D341Med (cell line): Measurements from ENCODE around the gene MPP2.
"Not testable (repeated sequence)": the region's sequence is repeated elsewhere in the genome, so short reads cannot be mapped to it uniquely, and the experiment has no call there.

Experiments
- DNase-seq: peaks from one replicate; pipeline ENCODE4 v3.0.0; 2012; ENCODE audit warnings: low spot score

MPP2 gene

DNA sequence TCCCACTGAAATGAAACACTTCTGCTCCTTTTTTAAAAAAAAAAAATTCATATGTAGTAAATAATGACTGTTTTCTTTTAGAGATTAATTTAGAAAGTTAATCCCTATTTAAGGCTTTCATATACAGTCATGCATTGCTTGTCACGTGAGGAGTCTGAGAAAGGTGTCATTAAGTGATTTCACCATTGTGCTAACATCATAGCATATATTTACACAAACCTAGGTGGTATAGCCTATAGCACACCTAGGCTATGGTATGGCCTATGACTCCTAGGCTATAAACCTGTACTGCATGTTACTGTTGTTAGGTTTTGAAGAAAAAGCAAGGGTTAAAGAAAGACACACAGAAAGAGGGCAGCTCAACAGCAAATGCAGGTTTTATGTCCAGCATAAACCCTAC is 21.3 kb upstream of the MPP2 start:
- DNase-seq, result no peak

GRCh38 chr17:43927929-43928328 is 20.6 kb upstream of the MPP2 start:
- not testable (repeated sequence) for DNase-seq

DNA sequence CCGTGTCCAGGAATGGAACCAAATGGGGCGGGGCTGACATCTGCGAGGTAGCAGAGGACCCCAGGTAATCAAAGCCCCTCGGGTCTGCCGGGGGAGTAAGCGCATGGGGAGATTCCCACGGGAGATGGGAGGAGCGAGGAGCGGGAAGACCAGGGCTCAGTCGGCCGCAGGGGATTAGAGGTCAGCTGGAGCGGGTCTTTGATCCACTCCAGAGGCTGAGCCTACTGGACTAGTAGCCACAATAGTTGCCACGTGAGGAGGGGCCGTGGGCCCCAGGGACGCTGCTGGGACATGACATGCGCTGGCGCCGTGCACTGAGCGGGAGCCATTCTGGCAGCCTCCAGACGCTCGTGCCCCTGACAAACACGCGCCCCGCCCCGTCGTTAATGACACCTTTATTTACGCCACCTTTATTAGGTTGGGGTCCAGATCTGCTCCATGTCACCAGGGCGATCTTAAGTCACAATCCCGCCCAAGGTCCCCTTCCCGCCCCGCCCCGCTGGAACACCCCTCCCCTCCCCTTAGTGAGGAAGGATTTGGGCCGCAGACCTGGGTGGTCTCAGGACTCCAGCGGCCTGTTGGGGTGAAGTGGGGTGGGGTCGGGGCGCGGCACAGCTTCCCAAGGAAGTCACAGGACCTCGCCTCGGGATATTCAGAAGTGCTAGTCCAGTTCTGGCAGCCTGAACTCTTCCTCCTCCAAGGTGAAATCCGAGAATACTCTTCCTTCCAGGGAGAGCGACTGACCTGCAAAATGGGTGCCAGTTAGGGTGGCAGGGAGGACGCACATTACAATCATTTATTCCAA is 19.9 kb upstream of the MPP2 start:
- no peak for DNase-seq

DNA sequence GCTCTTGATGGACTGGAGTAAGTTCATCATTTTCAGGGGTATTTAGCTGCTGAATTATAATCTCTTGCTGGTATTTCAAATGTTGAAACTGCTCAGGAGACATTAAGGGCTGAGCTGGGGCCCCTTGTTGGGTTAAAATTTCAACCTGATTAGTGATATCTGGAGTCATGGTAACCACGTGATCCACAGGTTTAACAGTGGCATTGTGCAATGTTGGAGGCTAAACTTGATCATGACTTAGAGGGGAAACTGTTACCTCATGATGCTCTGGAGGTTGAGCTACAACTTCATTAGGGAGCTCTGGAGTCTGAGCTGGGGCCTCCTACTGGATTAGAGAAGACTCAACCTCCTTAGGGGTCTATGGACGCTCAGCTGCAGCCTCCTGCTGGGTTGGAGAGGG is 17.2 kb upstream of the MPP2 start:
- DNase-seq, result no peak

DNA sequence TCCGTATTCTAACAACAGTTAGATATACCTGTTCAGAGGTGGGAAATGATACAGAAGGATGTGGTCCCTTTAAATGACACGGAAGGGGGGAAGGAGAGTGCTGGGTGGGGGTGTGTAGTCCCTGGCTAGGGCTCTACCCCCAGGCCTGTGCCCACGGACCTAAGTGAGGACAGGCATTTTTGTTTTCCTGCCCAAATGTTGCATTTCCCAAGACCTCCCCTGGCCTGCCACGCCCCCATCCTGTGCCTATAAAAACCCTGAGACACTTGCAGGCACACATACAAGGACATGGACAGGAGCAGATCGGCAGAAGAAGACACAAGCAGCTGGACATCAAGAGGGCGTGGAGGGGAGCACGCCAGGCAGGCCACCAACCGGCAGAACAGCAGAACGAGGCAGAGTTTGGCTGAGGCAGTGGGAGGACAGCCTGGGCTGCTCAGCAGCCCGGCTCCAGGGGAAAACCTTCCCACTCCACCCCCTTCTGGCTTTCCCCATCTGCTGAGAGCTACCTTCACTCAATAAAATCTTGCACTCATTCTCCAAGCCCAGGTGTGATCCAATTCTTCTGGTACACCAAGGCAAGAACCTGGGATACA is 13.3 kb upstream of the MPP2 start:
- DNase-seq, result no peak

GRCh38 chr17:43918026-43918389 is 10.7 kb upstream of the MPP2 start:
- no peak for DNase-seq

DNA sequence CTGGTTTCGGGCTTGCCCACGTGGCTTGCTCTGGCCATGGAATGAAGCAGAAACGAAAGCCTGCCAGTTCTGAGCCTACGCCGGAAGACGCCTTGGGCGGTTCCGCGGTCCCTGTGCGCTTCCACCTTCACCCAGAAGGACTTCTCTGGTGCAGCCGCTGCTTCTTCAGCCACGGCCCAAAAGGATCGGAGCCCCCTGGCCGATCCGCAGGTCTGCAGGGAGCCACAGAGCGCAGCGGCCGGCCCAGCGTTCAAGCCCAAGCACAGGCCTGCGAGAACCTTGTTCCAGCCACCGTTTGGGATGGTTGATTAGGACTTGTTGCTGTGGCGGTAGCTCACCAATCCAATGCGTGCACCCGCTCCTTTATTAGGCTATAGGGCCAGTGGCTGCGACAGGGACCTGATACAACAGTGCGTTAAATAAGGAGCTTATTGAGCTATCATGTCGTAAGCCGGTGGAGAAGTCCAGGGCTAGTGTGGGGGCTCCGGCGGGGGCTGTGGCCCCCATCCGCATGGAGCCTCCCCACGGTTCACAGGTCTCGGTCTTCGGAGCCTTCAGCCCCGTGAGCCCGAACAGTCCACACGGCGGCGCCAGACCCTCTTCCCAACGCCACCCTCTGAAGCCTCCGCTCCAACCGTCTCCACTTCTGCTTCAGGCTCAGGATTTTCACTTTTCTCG is 10.2 kb upstream of the MPP2 start:
- no peak for DNase-seq

GRCh38 chr17:43917016-43917347 is 9.6 kb upstream of the MPP2 start:
- DNase-seq, result no peak

- no peak for DNase-seq
Measured at GRCh38 chr17:43916385-43916784, 9.0 kb upstream of the MPP2 start.

GRCh38 chr17:43915559-43915958 is 8.2 kb upstream of the MPP2 start:
- DNase-seq, result no peak

DNA sequence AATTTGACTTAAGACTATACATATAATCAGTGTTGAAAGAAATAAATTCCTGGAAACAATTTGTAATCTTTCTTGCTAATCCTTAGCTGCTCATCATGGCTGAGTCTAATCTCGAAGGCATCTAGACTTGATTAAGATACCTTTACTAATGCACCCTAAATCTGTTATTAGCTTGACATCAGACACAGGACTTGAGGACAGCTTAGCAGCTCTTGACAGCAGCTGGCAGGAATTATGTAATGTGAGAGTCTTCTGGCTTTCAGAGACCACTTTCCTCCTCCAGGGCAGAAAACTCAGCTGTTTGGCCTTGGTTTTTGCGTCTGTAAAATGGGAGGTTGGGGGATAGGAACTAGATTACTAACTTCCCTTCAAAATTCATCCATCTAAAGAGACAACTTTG is 7.1 kb upstream of the MPP2 start:
- peak; percentile 89 for DNase-seq

GRCh38 chr17:43913584-43913983 is 6.2 kb upstream of the MPP2 start:
- DNase-seq, result peak; percentile 26

DNA sequence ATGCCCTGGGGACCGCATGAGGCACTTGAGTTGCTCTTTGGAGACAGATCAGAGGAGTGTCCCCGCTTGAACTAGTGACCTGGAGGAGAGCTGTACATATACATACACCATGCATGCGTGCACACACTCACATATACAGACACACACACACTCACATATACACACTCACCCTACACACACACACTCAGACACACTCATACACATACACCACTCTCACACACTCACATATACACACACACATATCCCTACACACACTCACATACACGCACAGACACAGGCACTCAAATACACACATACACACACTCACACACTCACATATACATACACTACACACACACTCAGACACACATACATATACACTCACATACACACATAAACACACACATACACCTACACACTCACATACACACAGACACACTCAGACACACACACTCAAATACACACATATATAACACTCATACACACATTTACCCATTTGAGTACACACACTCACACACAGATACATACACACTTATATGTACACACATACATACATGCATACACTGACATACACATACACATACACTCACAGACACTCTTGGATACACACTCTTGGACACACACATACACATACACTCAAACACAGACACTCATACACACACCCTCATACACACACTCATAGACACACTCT is 5.4 kb upstream of the MPP2 start:
- DNase-seq, result no peak

GRCh38 chr17:43911904-43912303 is 4.6 kb upstream of the MPP2 start:
- no peak for DNase-seq

DNA sequence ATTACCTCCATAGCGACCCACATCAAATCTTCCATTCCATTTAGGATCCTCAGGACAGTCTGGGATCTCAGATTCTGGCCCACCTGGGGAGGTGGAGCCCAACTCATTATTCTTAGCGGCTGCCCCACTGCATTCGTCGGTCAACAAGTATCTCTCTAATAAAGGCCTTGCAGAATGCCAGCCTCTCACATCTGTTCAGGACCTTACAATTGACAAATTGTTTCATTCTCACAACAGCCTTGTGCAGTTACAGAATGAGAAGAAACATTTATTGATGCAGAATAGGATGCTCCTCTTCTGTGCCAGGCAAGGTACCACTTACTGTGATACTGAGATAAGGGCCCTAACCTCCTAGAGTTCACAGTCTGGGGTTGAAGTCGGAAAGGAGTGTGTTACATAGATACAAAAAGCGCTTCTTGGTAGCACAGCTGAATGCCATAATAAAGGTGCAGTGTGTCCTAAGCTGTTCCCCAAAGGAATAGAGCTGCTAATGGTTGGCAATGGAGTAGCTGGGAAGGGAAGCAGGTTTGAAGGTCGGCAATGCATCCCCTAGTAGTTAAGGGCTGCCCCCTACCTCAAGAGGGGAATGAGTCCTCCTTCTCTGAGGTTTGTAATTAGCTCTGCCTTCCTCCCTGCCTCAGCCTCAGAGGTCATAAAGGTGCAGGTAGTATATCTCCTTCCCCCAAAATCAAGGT is 2.3 kb upstream of the MPP2 start:
- DNase-seq, result no peak

DNA sequence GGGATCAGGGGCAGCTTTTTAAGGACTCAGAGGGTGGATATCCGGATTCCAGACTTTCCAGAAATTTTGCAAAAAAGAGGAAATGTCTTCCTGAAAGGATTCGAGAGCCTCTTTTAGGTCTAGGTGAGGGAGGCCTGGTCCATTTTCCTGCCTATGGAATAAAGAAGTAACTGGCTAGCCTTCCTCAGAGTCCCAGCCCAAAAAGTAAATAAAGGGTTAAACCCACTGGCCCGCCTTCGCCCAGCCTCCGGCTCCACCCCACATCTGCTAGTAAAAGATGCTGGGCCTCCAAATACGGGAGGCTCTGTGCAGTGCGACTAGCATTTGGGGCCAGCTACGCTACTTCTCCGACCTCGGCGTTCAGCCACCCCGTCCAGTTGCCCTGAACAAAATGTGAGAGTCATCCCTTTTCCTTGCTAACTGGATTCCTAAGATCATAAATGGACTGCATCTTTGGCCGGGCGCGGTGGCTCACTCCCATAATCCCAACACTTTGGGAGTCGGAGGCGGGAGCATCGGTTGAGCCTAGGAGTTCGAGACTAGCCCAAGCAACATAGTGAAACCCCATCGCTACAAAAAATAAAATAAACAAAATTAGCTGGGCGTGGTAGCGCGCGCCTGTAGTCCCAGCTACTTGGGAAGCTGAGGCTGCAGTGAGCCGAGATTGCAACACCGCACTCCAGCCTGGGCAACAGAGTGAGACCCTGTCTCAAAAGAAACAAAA is 824 bp upstream of the MPP2 start:
- DNase-seq, result peak; percentile 90

DNA sequence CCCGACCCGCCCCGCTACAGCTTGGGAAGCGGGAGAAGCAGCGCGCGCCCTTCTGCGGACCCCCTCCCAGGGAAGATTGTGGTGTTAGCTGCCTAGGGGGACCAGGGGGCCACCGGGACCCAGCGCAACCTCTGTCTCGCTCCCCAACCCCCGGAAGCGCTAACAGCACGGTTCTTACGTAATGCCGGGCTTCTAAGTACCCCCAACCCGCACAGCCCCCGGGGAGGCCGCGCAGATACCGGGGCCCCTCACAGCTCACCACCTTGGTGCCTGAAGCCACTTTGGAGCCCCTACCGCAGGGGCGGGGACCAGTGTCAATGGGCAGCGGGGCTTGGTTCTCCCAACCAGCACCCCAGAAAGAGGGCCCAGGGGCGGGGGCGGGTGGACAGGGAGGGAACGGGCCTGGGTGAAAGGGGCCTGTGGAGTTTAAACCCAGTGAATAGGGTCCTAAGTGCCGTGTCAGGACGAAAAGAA is 348 bp downstream of the MPP2 start:
- no peak for DNase-seq

GRCh38 chr17:43905985-43906852 is 1.1 kb downstream of the MPP2 start:
- DNase-seq, result peak; percentile 74

DNA sequence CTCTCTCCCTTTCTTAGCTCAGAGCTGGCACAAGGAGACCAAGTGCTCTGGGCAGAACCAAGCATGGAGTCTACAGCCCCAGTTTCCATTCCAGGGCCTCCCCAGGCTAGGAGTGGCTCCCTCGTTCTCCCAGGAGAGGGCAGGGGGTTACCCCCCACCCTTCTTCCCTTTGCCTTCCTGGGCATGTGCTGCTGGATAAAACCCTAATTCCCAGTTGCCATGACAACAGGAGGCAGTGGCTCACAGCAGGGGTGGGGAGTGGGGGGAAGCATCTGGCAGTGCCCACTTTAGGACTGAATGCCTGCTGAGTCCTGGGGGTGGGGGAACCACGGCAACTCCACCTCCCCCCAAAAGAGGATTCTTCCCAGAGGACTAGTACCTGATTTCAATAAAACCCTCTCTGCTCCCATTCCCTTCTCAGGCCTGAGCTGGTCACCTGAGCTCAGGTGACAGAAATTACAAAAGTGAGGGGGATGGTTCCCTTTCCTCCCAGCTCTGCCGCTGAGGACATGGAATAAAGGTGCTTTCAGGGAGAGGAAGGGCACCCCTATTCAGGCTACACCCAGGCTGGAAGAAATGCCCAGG is 1.8 kb downstream of the MPP2 start:
- peak; percentile 80 for DNase-seq
